Measurements from ENCODE around the gene CFAP77.

- TF ChIP-seq, protein P1, sequence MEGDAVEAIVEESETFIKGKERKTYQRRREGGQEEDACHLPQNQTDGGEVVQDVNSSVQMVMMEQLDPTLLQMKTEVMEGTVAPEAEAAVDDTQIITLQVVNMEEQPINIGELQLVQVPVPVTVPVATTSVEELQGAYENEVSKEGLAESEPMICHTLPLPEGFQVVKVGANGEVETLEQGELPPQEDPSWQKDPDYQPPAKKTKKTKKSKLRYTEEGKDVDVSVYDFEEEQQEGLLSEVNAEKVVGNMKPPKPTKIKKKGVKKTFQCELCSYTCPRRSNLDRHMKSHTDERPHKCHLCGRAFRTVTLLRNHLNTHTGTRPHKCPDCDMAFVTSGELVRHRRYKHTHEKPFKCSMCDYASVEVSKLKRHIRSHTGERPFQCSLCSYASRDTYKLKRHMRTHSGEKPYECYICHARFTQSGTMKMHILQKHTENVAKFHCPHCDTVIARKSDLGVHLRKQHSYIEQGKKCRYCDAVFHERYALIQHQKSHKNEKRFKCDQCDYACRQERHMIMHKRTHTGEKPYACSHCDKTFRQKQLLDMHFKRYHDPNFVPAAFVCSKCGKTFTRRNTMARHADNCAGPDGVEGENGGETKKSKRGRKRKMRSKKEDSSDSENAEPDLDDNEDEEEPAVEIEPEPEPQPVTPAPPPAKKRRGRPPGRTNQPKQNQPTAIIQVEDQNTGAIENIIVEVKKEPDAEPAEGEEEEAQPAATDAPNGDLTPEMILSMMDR (IDR thresholded peaks at IDR 0.05) = no peak
- TF ChIP-seq POLR2AphosphoS5 (IDR thresholded peaks at IDR 0.05; ENCODE audit: insufficient read depth in 1 of 2, low read depth in 1 of 2) (no peak), POLR2A (IDR thresholded peaks at IDR 0.05) (no peak)
Observed at GRCh38 chr9:132488626-132489025, 78.6 kb downstream of the CFAP77 start.
